ENCODE measurements around the gene GZMM.

GZMM gene

DNA sequence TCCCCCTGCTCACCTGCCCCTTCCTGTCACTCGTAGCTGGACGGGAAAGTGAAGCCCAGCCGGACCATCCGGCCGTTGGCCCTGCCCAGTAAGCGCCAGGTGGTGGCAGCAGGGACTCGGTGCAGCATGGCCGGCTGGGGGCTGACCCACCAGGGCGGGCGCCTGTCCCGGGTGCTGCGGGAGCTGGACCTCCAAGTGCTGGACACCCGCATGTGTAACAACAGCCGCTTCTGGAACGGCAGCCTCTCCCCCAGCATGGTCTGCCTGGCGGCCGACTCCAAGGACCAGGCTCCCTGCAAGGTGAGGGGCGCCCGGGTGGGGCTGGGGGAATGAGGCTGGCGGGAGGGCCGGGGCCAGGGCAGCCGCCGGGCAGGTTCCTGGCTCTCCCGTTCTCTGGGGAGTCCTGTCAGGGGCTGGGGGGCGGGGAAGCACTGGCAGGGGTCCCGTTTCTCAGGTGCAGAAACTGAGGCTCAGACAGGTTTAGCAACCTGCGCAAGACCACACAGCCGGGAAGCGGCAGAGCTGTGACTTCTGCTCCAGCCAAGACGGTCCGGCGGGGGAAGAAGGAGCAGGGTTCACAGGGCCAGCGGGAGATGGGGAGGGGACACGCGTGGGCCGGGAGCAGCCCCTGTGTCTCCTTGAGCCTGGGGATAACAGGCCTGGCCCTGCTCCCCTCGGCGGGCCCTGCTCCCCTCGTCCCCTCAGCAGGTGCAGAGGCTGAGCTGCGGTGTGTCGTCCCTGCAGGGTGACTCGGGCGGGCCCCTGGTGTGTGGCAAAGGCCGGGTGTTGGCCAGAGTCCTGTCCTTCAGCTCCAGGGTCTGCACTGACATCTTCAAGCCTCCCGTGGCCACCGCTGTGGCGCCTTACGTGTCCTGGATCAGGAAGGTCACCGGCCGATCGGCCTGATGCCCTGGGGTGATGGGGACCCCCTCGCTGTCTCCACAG lies 5.3 kb downstream of the GZMM start:
- H3K36me3 ChIP-seq (ENCODE audit: control insufficient read depth, insufficient read depth, low read length): no peaks in the 10 kb centered on the region
- no peak overlapping the region for H3K27ac ChIP-seq (ENCODE audit: low read depth, low read length, severe bottlenecking)
- H3K4me3 ChIP-seq (ENCODE audit: extremely low read depth, insufficient read depth, low read length, poor library complexity, severe bottlenecking): no peak overlapping the region
- 87 to 92% methylated on average over 34 to 49 of the region's 52 CpGs for WGBS, 2 experiments (ENCODE audit: insufficient coverage in 2 of 2)
- no peaks in the 10 kb centered on the region for H3K9me3 ChIP-seq (ENCODE audit: control insufficient read depth, low read length)
- no peaks in the 10 kb centered on the region for H3K4me1 ChIP-seq (ENCODE audit: control insufficient read depth, insufficient read depth, low read length, poor library complexity, severe bottlenecking)

DNA sequence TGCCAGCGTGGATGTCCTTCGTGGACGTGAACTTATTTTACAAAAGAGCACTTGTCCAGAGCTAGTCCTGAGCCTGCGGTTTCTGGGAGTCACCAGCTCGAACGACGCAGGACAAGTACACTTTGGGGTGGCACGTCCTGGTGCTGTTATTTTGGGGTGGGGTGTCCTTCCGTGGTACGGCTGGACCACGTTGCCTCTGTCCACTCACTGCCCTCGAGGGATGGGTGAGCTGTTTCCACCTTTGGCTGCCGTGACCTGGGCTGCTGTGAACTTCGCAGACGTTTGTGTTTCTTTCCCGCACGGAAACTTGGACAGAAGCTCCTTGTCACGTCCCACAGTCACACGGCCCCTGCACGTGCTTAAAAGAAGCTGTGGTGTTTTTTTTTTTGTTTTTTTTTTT lies 11.0 kb downstream of the GZMM start:
- H3K4me1 ChIP-seq (ENCODE audit: control insufficient read depth, insufficient read depth, low read length, poor library complexity, severe bottlenecking): peaks cover 6% of the 10 kb centered on the region
- no peak overlapping the region for H3K4me3 ChIP-seq (ENCODE audit: extremely low read depth, insufficient read depth, low read length, poor library complexity, severe bottlenecking)
- no peaks in the 10 kb centered on the region for H3K36me3 ChIP-seq (ENCODE audit: control insufficient read depth, insufficient read depth, low read length)
- H3K9me3 ChIP-seq (ENCODE audit: control insufficient read depth, low read length): no peaks in the 10 kb centered on the region
- H3K27ac ChIP-seq (ENCODE audit: low read depth, low read length, severe bottlenecking): no peak overlapping the region
- 93 to 97% methylated on average over 8 to 19 of the region's 20 CpGs for WGBS, 2 experiments (ENCODE audit: insufficient coverage in 2 of 2)

DNA sequence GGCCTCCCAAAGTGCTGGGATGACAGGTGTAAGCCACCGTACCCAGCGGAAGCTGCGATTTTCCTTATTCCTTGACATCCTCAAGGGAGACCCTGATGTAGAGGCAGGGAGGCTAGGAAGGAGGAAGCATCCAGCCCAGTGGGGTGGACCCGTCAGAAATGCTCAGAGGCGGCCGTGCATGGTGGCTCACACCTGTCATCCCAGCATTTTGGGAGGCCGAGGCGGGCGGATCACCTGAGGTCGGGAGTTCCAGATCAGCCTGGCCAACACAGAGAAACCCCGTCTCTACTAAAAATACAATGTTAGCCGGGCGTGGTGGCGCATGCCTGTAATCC lies 11.6 kb downstream of the GZMM start:
- no peaks in the 10 kb centered on the region for H3K36me3 ChIP-seq (ENCODE audit: control insufficient read depth, insufficient read depth, low read length)
- no peaks in the 10 kb centered on the region for H3K9me3 ChIP-seq (ENCODE audit: control insufficient read depth, low read length)
- no peak overlapping the region for H3K4me3 ChIP-seq (ENCODE audit: extremely low read depth, insufficient read depth, low read length, poor library complexity, severe bottlenecking)
- no peak overlapping the region for H3K27ac ChIP-seq (ENCODE audit: low read depth, low read length, severe bottlenecking)
- WGBS, 2 experiments (ENCODE audit: insufficient coverage in 2 of 2): 93% methylated on average over 7 to 11 of the region's 14 CpGs
- H3K4me1 ChIP-seq (ENCODE audit: control insufficient read depth, insufficient read depth, low read length, poor library complexity, severe bottlenecking): peaks cover 6% of the 10 kb centered on the region

DNA sequence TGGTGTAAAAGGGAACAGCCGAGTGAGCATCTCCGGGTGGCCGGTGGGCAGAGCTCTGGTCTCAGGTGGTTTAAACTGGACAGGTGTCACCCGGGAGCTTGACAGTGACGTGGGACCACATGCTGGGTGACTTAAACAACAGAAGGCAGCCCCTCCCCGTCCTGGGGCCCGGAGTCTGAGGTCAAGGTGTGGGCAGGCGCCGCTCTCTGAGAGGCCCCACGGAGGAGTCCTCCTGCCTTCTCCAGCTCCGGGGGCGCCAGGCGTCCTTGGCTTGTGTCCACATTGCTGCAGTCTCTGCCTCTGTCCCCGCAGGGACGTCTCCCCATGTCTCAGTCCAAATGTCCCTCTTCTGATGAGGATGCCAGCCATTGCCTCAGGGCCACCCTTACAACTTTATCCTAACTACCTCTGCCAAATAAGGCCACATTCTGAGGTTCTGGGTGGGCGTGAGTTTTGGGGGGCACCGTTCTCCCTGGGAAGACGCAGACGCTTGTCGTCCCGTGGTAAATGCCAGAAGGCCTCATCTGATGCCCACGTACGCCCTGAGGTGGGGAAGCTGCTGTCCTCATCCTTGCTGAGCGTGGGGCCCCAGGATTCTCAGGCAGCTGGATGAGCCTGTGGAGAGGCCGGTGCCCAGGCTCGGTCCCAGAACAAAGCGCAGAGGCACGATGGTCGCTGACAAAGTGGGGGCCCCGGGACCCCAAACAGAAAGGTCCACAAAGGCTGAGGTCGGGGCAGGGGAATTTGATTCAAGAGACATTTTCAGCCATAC lies 12.9 kb downstream of the GZMM start:
- Histone ChIP-seq H3K36me3 (ENCODE audit: control insufficient read depth, insufficient read depth, low read length) (no peaks in the 10 kb centered on the region), H3K4me3 (ENCODE audit: extremely low read depth, insufficient read depth, low read length, poor library complexity, severe bottlenecking) (no peak overlapping the region), H3K4me1 (ENCODE audit: control insufficient read depth, insufficient read depth, low read length, poor library complexity, severe bottlenecking) (peaks cover 6% of the 10 kb centered on the region), H3K9me3 (ENCODE audit: control insufficient read depth, low read length) (no peaks in the 10 kb centered on the region), H3K27ac (ENCODE audit: low read depth, low read length, severe bottlenecking) (no peak overlapping the region)
- 92 to 96% methylated on average over 30 to 31 of the region's 31 CpGs for WGBS, 2 experiments (ENCODE audit: insufficient coverage in 2 of 2)

DNA sequence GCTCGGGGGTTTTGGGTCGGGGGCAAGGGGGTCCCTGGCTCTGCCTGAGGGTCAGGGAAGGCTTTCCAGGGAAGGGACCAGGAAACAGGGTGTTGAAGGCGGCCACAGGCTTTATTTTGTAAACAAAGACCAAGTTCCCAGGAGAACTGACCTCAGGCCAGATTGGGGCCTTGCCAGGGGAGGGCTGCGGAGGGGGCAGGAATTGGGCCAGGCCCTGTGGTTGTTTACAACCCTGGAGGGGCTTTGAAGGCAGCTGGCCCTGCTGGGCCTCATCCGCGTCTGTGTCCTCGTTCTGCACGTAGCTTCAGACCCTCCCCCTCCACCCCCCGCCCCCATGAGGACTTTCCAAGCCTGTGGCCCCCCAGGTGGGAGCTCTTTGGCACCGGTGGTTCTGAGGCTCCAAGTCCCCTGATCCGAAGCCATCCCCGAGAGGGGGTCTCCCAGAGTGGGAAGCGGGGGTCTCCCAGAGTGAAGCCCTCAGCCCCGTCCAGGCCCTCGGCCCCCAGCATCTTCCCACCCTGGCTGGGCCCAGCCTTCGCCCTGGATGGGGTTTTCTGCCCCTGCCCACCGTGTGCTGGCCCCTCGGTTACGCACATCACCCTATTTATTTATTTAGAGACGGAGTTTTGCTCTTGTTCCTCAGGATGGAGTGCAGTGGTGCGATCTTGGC lies 15.1 kb downstream of the GZMM start:
- peak overlapping the region; percentile 57 for H3K27ac ChIP-seq (ENCODE audit: low read depth, low read length, severe bottlenecking)
- WGBS, 2 experiments (ENCODE audit: insufficient coverage in 2 of 2): 81 to 84% methylated on average over 13 to 14 of the region's 21 CpGs

DNA sequence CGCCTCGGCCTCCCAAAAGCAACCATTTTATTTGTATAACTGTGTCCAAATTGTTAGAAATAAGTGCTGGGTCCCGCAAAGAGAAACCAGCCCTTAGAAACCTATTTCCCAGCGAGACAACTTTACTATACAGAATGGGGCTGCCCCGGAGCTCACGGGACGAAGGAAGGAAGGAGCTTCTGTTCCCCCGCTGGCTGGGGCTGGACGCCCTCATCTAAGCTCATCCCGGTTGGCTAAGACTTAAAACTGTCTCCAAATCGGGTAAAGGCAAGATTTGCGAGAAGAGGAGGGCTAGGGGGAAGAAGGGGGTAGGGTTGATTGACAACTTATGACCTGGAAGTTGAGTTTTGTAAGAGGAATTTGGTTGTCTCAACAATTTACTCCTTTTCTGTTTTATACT lies 16.3 kb downstream of the GZMM start:
- 85 to 86% methylated on average over 7 to 11 of the region's 12 CpGs for WGBS, 2 experiments (ENCODE audit: insufficient coverage in 2 of 2)
- Histone ChIP-seq H3K27ac (ENCODE audit: low read depth, low read length, severe bottlenecking) (no peak overlapping the region), H3K4me1 (ENCODE audit: control insufficient read depth, insufficient read depth, low read length, poor library complexity, severe bottlenecking) (peaks cover 6% of the 10 kb centered on the region), H3K9me3 (ENCODE audit: control insufficient read depth, low read length) (no peaks in the 10 kb centered on the region), H3K36me3 (ENCODE audit: control insufficient read depth, insufficient read depth, low read length) (no peaks in the 10 kb centered on the region), H3K4me3 (ENCODE audit: extremely low read depth, insufficient read depth, low read length, poor library complexity, severe bottlenecking) (no peak overlapping the region)

More for the DNA sequence above, 15.1 kb downstream of the GZMM start:
- H3K4me3 ChIP-seq (ENCODE audit: extremely low read depth, insufficient read depth, low read length, poor library complexity, severe bottlenecking): no peak overlapping the region
- H3K9me3 ChIP-seq (ENCODE audit: control insufficient read depth, low read length): no peaks in the 10 kb centered on the region
- H3K4me1 ChIP-seq (ENCODE audit: control insufficient read depth, insufficient read depth, low read length, poor library complexity, severe bottlenecking): peaks cover 6% of the 10 kb centered on the region
- H3K36me3 ChIP-seq (ENCODE audit: control insufficient read depth, insufficient read depth, low read length): no peaks in the 10 kb centered on the region

DNA sequence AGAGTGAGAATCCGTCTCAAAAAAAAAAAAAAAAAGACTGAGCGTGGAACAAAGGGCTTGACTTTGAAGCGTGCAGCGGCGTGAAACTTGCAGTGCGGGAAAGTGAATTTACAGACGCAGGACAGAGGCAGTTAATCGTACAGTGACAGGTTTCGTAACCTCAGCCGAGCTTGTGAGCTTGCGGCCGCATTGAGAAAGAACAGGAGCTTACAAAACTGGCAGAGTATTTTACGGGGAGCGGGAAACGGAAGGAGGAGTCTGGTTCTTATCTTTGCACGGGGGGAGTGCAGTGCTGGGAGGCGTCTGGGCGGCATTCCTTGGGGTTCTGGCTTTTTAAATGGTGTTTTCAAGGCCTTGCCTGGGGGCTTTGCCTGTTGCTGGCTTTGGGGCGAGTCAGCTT lies 22.6 kb downstream of the GZMM start:
- Histone ChIP-seq H3K4me3 (ENCODE audit: extremely low read depth, insufficient read depth, low read length, poor library complexity, severe bottlenecking) (no peak overlapping the region), H3K36me3 (ENCODE audit: control insufficient read depth, insufficient read depth, low read length) (no peaks in the 10 kb centered on the region), H3K4me1 (ENCODE audit: control insufficient read depth, insufficient read depth, low read length, poor library complexity, severe bottlenecking) (peaks cover 3% of the 10 kb centered on the region), H3K9me3 (ENCODE audit: control insufficient read depth, low read length) (no peaks in the 10 kb centered on the region), H3K27ac (ENCODE audit: low read depth, low read length, severe bottlenecking) (peak overlapping the region; percentile 78)
- WGBS, 2 experiments (ENCODE audit: insufficient coverage in 2 of 2): 86 to 89% methylated on average over 16 to 17 of the region's 19 CpGs

DNA sequence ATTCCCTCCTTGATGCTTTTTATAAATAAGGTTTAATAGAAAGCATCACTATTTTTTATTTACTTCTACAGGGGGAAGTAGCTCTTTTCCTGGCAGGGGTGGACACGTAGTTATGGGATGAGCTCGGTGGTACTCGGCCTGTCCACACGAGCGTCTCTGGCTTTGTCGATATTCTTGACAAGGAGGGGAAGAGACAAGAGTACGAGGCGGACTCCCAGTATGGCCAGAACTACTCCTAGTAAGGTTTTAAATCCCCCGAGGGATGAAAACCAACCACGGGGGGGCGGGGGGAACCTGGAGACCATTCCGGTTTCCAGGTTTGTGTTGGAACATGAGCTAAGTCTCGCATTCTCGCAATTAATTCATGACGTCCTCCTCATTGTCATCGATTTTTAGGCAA lies 23.0 kb downstream of the GZMM start:
- peak overlapping the region; percentile 78 for H3K27ac ChIP-seq (ENCODE audit: low read depth, low read length, severe bottlenecking)
- H3K4me3 ChIP-seq (ENCODE audit: extremely low read depth, insufficient read depth, low read length, poor library complexity, severe bottlenecking): no peak overlapping the region
- peaks cover 3% of the 10 kb centered on the region for H3K4me1 ChIP-seq (ENCODE audit: control insufficient read depth, insufficient read depth, low read length, poor library complexity, severe bottlenecking)
- 86 to 91% methylated on average over 7 to 14 of the region's 16 CpGs for WGBS, 2 experiments (ENCODE audit: insufficient coverage in 2 of 2)
- H3K9me3 ChIP-seq (ENCODE audit: control insufficient read depth, low read length): no peaks in the 10 kb centered on the region
- H3K36me3 ChIP-seq (ENCODE audit: control insufficient read depth, insufficient read depth, low read length): no peaks in the 10 kb centered on the region

DNA sequence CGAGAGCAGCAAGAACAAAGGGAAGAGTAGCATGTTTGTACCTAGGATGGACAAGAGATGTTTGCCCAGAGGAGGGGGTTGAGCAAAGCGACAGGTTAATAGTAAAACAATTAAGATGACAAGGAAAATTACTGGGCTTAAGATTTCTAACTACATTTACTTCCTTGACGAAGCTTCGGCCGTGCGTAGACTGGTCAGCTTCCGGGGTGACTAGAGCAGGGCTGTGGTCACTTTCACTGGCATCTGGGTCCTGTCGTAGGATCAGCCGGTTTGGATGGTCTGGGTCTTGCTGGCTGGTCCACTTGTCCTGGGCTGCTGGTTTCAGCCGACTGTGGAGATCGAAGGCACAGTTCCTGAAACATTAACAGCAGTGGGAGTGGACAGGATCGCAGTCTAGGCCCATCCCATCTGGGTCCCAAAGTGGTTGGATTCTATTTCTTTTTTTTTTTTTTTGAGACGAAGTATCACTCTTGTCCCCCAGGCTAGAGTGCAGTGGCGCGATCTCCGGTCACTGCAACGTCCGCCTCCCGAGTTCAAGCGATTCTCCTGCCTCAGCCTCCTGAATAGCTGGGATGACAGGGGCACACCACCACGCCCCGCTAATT lies 23.5 kb downstream of the GZMM start:
- Histone ChIP-seq H3K4me1 (ENCODE audit: control insufficient read depth, insufficient read depth, low read length, poor library complexity, severe bottlenecking) (peaks cover 3% of the 10 kb centered on the region), H3K27ac (ENCODE audit: low read depth, low read length, severe bottlenecking) (peak overlapping the region; percentile 78), H3K9me3 (ENCODE audit: control insufficient read depth, low read length) (no peaks in the 10 kb centered on the region), H3K36me3 (ENCODE audit: control insufficient read depth, insufficient read depth, low read length) (no peaks in the 10 kb centered on the region), H3K4me3 (ENCODE audit: extremely low read depth, insufficient read depth, low read length, poor library complexity, severe bottlenecking) (no peak overlapping the region)
- WGBS, 2 experiments (ENCODE audit: insufficient coverage in 2 of 2): 93 to 96% methylated on average over 13 to 16 of the region's 22 CpGs

DNA sequence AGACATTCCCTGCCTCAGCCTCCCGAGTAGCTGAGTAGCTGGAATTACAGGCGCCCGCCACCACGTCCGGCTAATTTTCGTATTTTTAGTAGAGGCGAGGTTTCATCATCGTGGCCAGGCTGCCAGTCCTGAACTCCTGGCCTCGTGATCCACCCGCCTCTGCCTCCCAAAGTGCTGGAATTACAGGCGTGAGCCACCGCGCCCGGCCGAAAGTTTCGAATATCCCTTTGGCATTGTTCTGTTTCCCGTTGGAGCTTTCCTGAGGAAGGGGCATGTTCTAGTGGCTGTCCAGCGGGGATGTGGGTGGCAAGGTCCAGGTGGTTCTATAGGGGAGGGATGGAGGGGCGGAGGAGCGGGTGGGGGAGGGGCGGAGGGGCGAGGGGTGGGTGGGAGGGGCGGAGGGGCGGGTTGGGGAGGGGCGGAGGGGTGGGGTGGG lies 26.4 kb downstream of the GZMM start:
- 93 to 95% methylated on average over 10 to 14 of the region's 25 CpGs for WGBS, 2 experiments (ENCODE audit: insufficient coverage in 2 of 2)
- Histone ChIP-seq H3K27ac (ENCODE audit: low read depth, low read length, severe bottlenecking) (no peak overlapping the region), H3K9me3 (ENCODE audit: control insufficient read depth, low read length) (no peaks in the 10 kb centered on the region), H3K4me3 (ENCODE audit: extremely low read depth, insufficient read depth, low read length, poor library complexity, severe bottlenecking) (no peak overlapping the region), H3K36me3 (ENCODE audit: control insufficient read depth, insufficient read depth, low read length) (no peaks in the 10 kb centered on the region), H3K4me1 (ENCODE audit: control insufficient read depth, insufficient read depth, low read length, poor library complexity, severe bottlenecking) (peaks cover 12% of the 10 kb centered on the region)

Measured in mesodermal cell (in vitro differentiated cells).